ENCODE data around the gene UTP11.

The UTP11 gene

GRCh38 chr1:38046333-38046883 lies 33.9 kb downstream of the UTP11 start, which contains the start of gene POU3F1:
POU3F1 (minus strand) TSS chr1:38046793; CDS start chr1:38046743, 50 bp downstream.
- DNase-seq (ENCODE audit: low read depth in 2 of 2): no peak

- peak; percentile 44 to 55 for DNase-seq (ENCODE audit: low read depth in 2 of 2)
Measured at GRCh38 chr1:38046884-38047602, 34.5 kb downstream of the UTP11 start.

- no peak for DNase-seq (ENCODE audit: low read depth in 2 of 2)
Measured at GRCh38 chr1:38047603-38048141, 35.1 kb downstream of the UTP11 start.

GRCh38 chr1:38050397-38051078 lies 38.0 kb downstream of the UTP11 start:
- no peak for DNase-seq (ENCODE audit: low read depth in 2 of 2)

GRCh38 chr1:38051079-38051543 lies 38.6 kb downstream of the UTP11 start:
- no peak for DNase-seq (ENCODE audit: low read depth in 2 of 2)

GRCh38 chr1:38052750-38053415 lies 40.3 kb downstream of the UTP11 start:
- DNase-seq (ENCODE audit: low read depth in 2 of 2): no peak

- no peak for DNase-seq (ENCODE audit: low read depth in 2 of 2)
Measured at GRCh38 chr1:38053416-38054091, 41.0 kb downstream of the UTP11 start.

GRCh38 chr1:38055398-38055797 lies 42.9 kb downstream of the UTP11 start:
- DNase-seq (ENCODE audit: low read depth in 2 of 2): no peak

- DNase-seq (ENCODE audit: low read depth in 2 of 2): no peak
Measured at GRCh38 chr1:38055965-38056364, 43.4 kb downstream of the UTP11 start.

- DNase-seq (ENCODE audit: low read depth in 2 of 2): no peak
Measured at GRCh38 chr1:38059635-38060250, 47.2 kb downstream of the UTP11 start.

GRCh38 chr1:38060498-38060897 lies 48.0 kb downstream of the UTP11 start:
- DNase-seq (ENCODE audit: low read depth in 2 of 2): no peak

- no peak for DNase-seq (ENCODE audit: low read depth in 2 of 2)
Measured at GRCh38 chr1:38061290-38061689, 48.8 kb downstream of the UTP11 start.

GRCh38 chr1:38061883-38062328 lies 49.4 kb downstream of the UTP11 start:
- no peak for DNase-seq (ENCODE audit: low read depth in 2 of 2)

GRCh38 chr1:38062361-38063288 lies 50.1 kb downstream of the UTP11 start:
- DNase-seq (ENCODE audit: low read depth in 2 of 2): no peak

GRCh38 chr1:38063616-38064015 lies 51.1 kb downstream of the UTP11 start:
- DNase-seq (ENCODE audit: low read depth in 2 of 2): no peak

GRCh38 chr1:38064197-38064903 lies 51.8 kb downstream of the UTP11 start:
- DNase-seq (ENCODE audit: low read depth in 2 of 2): no peak

- no peak for DNase-seq (ENCODE audit: low read depth in 2 of 2)
Measured at GRCh38 chr1:38068220-38068979, 55.9 kb downstream of the UTP11 start.

GRCh38 chr1:38068980-38069340 lies 56.4 kb downstream of the UTP11 start:
- no peak for DNase-seq (ENCODE audit: low read depth in 2 of 2)
